ENCODE measurements around the gene UBXN10.

GRCh38 chr1:20139776-20140612, 45.9 kb upstream of the UBXN10 start:
- TF ChIP-seq CTCF (IDR thresholded peaks at IDR 0.05) (no peak), POLR2A (IDR thresholded peaks at IDR 0.05) (no peak)
